ENCODE measurements around the gene RPL22. TPM values are rescaled to one million over a fixed set of nuclear protein-coding genes. Genes with fewer than 3 reads are reported as not detected.

Gene RPL22
- total RNA-seq (2014; rRNA removed; shearing (Covaris generic)), result 135 and 162 TPM in 2 replicates

GRCh38 chr1:6199298-6200187 lies at the start of gene RPL22:
RPL22 (minus strand) TSS chr1:6199595; CDS start chr1:6199573, 22 bp downstream.
- DNase-seq (ENCODE audit: low read depth), result peak; percentile 100

GRCh38 chr1:6248161-6248776 lies 48.9 kb upstream of the RPL22 start:
- DNase-seq (ENCODE audit: low read depth), result no peak

- no peak for DNase-seq (ENCODE audit: low read depth)
Measured at GRCh38 chr1:6247651-6248050, 48.3 kb upstream of the RPL22 start.

GRCh38 chr1:6246497-6247467 lies 47.4 kb upstream of the RPL22 start:
- DNase-seq (ENCODE audit: low read depth), result peak; percentile 63

DNA sequence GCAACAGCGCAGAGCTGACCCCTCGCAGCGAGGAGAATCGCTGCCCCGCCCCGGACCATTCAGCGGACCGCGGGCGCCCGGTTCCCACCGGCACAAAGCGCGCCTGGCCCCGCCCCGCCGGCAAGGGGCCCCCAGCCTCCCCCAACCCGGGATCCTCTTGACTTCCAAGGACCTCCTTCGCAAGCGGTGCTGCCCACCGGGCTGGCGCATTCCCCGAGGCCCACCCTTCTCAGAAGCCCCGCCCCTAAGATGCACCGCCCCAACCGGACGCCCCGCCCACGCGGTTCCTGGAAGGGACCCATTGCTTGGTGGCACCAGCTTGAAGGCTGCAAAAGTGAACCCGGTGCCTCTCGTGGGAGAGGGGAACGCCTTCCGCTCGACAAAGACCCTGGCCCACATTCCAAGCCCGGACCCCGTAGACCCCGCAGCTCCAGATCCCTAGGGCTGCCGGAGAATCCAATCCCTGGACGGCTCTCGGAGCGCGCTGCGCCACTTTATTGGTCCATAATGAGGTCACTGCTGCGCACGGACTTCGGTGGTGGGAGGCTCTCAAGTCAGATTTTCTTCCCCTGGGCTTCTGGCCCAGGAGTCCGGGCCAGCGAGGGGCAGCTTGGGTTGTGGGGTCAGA lies 46.6 kb upstream of the RPL22 start:
- no peak for DNase-seq (ENCODE audit: low read depth)

- DNase-seq (ENCODE audit: low read depth), result peak; percentile 73
Measured at GRCh38 chr1:6245086-6245868, 45.9 kb upstream of the RPL22 start.

- DNase-seq (ENCODE audit: low read depth), result no peak
Measured at GRCh38 chr1:6244401-6245049, 45.1 kb upstream of the RPL22 start.

DNA sequence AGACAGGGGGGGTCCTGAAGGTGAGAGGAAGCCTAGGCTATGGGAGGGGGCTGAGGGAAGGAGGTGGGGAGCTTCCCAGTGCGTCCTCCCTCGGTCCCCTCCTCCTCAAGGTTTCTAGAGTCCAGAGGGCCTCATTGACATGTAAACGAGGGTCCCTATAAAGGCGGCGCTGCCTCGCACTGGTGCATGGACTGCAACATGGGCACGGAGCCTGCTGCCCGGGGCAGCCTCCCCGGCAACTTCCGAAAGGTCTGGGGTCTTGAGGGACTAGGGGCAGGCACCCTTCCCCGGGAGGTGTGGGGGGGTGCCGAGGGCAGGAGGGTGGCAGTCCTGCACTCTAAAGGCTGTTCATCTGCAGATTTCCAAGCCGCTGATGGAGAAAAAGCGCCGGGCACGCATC lies 44.6 kb upstream of the RPL22 start, which contains the start of gene HES3:
HES3 (plus strand) TSS at position 187 of the 400 bp plus-strand sequence; CDS start at position 374, 187 bp downstream.
- DNase-seq (ENCODE audit: low read depth), result no peak

DNA sequence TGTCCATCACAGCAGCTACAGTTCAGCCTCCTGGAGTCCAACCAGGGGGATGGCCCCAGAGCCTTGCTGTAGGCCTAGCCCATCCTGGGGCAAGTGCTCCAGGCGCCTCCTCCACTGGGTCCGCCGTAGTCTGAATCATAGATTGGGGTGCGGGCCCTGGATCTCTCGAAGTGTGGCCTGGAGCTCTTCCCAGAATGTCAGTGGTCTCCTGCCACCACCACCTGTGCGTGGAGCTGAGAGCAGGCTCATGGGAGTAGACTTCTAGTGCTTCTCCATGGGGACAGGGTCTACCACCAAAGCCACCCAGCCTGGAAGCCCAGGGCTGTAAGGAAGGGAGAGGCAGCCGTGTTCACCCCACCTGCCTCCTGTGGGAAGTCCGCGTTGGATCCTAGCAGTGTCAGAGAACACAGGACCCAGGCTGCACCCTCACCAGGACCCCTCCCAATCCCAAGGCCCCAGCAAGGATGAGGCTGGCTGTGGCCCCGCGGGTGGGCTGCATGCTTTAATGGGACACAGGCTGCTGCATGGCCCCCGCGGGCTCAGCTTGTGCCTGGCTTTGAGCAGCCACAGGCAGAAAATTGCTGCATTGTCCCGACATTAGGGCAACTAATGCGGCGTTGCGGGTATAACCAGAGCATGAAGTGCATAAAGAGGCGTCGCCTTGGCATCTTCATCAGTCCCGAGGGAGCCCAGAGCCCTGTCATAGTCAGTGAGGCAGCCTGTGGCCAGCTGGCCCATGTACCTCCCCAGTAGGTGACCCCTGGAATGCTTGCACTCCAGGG lies 43.8 kb upstream of the RPL22 start:
- DNase-seq (ENCODE audit: low read depth), result no peak

DNA sequence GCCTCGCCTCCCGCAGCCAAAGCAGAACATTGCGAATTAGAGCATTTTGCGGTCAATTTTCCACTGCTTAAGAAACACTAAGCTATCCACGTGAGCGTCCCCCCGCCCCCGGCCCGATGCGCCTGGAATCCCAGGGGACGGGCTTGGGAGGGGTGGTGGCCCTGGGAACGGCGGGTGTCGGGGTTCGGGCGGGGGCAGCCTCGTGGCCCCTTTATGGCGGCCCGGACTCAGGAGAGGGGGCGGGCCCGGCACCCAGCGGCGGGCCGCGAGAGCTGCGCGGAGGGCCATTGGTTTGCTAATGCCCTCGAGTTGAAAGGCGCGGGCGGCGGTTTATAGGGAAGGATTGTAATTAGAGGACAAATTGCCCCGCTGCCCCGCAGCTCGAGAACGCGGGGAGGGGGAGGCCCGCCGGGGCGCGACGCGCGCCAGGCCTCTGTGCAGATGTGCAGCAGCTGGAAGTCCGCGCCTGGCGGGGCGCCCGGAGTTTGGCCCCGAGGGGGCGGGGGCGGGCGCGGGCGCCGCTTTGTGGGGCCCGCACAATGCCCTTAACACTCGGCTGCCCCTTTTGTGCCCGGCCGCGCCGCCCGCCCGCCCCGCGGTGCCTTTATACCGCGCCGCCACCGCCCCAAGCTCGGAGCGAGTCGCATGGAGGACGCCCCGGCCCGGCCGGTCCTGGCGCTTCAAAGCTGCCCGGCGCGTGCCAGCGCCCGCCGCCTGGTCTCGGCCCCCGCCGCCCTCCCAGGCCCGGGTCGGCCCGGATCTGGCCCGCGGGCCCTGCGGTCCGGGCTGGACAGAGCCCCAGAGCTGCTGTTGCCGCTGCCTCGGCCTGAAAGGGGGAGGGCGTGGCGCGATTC lies 42.7 kb upstream of the RPL22 start:
- DNase-seq (ENCODE audit: low read depth), result no peak

- no peak for DNase-seq (ENCODE audit: low read depth)
Measured at GRCh38 chr1:6241107-6241886, 41.9 kb upstream of the RPL22 start.

GRCh38 chr1:6239950-6240768 lies 40.8 kb upstream of the RPL22 start:
- DNase-seq (ENCODE audit: low read depth), result peak; percentile 57

DNA sequence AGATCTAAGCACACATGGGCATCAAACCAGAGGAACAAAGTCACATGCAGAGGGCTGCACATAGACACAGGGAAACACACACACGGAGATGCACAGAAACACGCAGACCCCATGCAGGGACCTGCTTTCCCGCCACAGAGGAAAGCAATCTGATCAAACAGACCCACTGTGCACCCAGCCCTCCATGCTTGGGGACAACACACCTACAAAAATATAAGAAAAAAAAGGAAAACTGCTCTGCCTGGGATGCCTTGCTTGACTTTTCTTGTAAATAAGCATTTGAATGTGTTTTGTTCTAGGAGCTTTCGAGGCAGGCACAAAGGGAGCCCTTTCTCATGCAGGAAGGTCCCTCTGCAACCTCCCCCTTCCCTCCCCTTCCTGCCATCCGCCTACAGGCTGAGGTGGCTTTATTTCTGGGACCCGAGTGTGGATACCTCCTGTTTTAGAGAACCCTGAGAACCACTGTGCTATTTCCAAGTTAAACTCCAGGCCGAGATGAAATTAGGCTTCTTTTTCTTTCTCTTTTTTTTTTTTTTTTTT lies 39.9 kb upstream of the RPL22 start:
- DNase-seq (ENCODE audit: low read depth), result no peak

GRCh38 chr1:6237093-6237492 lies 37.7 kb upstream of the RPL22 start:
- DNase-seq (ENCODE audit: low read depth), result no peak

GRCh38 chr1:6235296-6235677 lies 35.9 kb upstream of the RPL22 start:
- DNase-seq (ENCODE audit: low read depth), result no peak

Measured in M059J (cell line).